GM21786 (cell line): ENCODE results near the gene PAQR9.

Experiments used
- ATAC-seq: cut with Tn5 transposase; IDR thresholded peaks from one replicate; pipeline ENCODE4 v1.9.1; 2021; ENCODE audit not compliant: unreplicated experiment

PAQR9 gene

DNA sequence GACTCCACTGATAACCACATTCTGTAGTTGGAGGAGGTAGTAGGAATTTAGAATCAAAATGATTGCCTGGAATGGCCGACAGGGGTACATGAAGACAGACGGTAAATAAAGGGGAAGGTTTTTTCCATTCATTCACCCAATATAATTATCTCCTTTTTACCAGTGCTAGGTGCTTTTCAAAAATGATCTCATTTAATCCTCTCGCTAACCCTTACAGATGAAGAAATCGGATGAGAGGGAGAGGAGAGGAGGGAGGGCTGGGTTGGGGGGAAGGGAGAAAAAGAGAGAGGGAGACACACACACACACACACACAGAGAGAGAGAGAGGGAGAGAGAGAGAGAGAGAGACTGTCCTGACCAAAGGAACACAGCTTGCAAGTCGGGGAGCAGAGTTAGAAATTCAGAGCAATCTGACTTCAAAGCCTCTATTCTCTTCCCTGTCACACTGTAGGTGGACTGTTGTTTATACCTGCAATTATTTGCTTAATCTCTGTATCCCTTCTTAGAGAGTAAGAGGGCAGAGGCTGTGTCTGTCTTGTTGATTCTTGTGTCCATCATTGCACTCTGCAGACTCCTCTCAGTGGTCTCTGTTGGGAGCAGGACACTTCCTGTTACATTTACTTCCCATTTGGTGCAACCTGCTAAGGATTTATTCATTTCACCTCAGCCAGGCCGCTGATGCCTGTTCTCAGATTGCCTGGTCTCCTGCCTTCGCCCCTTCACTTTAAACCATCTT, 18.7 kb upstream of the PAQR9 start:
- no peak for ATAC-seq

DNA sequence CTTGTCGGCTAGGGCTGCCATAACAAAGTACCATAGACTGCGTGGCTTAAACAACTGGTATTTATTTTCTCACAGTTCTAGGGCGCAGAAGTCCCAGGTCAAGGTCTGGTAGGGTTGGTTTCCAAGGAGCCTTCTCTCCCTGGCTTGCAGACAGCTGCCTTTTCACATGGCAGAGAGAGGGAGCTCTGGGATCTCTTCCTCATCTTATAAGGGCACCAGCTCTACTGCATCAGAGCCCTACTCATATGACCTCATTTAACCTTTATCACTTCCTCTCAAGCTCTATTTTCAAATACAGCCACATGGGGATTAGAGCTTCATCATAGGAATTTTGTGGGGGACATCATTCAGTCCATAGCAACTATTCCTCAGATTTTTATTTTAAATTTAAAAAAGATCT, 17.6 kb upstream of the PAQR9 start:
- no peak for ATAC-seq

DNA sequence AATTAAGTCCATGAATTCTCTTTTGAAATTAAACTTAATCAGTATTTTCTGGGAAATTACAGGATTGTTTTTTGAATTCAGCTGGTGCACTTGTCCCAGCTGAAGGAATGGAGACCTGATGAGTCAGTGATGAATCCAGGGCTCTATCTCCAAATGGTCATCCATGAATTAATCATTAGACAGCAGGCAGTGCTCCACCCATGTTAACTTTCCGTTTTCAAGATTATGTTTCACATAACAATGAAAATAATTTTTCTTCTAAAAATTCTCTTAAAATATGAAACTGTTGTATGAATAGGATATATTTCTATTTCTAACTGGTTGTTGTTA, 13.9 kb upstream of the PAQR9 start:
- ATAC-seq: no peak

DNA sequence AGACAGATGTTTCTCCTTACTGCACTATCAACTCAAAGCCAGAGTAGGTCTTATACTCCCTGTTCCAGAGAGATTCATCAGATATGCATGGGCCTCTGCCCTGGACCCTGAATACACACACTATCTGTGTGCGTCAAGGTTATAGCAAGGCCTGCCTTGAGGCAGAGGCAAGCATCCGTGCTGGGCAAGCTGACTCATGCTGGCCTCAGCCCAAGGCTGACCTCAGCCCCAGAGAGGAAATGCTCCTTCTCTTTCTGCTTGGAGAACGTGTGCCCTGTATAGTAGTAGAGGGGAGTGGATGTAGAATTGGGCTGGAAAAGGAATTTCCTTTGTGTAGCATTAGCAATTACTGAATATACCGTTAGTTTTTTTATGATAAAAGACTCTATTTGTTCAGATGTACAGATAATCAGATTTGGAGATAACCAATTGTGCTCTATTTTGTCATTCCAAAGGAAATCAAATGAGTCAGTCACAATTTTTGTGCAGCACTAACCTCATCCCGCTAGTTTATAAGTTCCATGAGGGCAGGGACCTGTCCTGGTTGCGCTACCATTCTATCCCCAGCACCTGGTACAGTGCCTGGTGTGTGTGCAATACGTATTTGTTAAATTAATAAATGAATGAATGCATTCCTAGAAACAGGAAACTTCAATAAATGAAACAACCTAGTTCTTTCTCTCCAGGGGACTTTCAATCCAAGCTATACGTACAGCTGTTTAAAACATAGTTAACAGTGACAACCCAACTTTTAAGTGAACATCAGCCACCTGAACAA, 13.3 kb upstream of the PAQR9 start:
- no peak for ATAC-seq

DNA sequence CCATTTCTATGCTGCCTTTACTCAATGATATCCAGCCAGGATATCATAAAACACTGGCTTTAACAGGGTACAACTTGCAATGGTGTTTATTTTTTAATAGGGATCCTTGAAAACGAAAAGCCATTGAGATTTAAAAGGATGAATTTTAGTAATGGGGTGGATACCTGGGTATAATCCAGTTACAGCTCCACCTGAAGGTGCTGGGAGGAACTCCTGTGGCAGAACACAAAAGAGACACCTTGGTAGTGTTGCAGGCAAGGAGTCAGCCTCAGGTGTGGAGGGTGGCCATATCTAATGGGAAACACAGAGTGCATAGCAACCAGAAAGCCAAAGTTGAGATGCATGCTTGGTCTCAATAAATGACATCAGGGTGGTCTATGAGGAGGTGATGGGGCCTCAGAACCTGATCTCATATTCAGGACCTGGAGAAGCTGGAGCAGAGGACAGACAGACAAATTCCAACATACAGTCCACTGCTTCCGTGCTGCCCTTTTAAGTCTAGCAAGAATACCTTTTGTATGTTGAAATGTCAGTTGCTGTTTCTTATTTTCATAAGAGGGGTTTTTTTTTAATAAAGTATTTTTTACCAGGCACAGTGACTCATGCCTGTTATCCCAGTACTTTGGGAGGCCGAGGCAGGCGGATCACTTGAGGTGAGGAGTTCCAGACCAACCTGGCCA, 12.0 kb upstream of the PAQR9 start:
- no peak for ATAC-seq

DNA sequence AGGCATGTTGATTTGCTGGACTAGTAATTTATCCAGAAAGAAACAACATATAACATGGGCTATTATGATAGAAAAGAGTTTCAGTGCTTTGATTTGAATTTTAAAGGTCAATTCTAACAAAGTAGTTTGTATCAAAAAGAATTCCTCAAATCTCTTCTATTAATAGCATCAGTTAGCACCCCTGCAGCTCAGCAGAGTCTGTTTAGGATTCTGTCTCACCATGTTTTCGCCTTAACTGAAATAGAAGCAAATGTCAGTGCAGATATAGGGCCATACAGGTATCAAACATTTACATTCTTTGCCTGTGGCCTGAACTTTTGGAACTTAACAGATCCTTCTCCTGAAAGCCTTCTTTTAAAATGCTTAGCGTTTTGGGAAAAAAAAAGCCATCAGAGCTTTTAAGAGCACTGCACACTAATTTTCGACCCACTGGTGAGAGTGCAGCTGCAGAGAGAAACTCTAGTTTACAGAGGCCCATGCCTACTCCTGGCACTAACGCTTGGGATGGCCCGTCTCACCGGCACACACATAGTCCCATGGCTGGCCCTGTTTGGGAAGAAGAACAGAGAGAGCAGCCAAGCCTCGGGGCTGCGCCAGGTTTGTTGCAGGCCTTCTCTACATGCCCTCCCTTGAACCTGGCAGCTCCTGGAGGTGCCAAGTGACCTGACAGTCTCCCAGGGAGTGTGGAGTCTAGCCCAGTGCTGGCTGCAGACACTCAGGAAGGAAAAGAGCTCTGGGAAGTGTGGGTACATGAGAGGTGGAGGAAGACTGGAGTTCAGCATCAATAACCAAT, 9.9 kb upstream of the PAQR9 start:
- no peak for ATAC-seq

DNA sequence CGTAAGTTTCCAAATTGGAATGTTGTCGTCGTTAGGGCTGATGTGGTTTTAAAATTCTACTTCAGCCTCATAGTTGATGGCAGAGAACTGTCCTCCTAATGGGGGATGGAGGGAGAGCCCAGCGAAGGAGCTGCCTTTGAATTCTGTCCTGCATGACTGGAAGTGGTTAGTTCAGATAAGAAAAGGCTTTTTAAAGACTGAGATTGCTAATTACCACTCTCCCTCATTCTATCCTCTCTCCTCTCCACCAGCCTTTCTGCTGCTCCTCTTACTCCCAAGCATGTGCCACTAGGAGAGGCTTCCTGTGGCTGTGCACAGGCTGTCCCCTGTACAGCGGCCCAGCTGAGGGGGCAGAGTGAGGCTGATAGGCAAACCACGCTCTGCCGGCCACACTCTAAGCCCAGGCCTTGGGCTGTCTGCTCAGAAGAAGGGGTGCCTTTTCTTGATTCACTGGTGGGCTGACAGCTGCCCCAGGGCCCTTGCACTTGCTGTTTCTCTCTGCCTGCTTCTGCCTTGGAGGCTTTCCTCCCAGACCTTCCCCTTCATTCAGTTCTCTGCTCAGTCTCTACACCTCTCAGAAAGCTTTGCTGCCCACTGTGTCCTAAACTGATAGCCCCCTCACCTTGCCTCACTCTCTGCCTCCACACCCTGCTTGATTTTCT, 8.7 kb upstream of the PAQR9 start:
- ATAC-seq: no peak

DNA sequence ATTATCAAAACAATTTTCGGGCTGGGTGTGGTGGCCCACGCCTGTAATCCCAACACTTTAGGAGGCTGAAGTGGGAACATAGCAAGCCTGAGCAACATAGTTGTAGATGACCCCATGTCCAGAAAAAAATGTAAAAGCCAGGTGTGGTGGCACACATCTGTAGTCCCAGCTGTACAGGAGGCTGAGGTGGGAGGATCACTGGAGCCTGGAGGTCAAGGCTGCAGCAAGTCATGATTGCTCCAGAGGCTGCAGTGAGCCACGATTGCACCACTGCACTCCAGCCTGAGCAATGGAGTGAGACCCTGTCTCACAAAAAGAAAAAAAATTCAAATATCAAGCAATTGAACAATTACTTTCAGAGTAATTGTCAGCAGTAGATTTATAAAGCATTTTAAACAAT, 8.0 kb upstream of the PAQR9 start:
- ATAC-seq: no peak

DNA sequence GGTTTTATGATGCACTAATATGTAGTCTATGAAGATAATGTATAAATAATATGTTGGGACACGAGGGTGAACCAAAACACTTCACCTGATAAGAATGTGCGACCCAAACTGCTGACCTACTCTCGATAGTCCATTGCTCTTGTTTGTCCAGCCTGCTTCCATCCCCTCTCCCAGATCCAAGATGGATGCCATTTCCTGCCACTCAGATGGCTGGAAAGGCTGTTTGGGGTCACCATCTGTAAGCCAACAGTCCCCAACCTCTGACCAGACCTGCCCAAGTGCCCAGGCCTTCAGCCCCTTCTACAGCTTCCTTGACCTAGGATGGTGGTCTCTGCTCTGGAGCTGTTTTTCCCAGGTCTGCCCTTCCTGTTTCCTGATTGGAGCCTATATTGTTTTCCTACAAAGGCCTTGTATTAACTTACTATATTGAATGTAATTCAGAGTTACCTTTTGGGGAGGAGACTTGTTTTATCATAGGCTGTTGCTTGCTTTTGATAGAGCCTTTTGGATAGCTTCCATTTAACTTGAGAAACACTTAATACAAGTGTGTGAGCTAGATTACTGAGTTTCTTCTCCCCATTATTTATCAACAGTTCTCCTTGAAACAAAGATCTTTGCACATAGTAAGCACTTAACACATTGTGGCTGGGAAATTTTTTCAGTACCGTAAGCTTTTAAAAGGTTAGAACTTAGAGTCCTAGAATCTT, 5.0 kb upstream of the PAQR9 start:
- ATAC-seq: no peak

DNA sequence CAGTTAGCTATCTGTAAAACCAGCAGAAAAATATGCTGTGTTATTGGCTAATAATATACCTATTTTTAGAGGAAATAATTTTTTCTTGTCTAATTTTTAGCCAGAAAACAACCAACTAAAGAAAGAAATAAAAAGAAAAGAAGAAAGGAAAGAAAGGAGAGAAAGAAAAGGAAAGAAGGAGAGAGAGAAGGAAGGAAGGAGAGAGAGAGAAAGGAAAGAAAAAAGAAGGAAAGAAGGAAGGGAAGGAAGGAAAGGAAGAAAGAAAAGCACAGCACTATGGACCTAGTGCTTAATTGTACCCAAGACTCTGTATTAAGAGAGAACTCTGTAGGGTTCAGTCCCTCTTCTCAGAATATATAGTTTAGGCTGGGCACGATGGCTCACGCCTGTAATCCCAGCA, 3.3 kb upstream of the PAQR9 start:
- no peak for ATAC-seq

DNA sequence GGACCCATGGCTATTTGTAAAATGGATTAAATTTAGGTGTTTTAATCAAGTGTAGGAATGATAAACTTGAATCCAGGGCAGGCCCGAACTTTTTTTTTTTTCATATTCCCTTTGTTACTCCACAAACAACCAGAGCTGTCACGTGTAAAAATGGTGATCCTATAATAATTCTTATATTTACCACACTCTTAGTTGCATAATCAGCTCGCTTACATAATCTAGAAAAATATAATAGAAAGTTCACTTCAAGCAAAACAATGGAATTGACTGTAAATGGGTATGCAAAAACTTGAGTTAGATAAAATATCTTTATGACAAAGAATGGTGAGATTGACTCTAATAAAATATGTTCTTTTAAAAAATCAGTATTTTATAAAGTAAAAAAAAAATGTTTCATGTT, 2.1 kb upstream of the PAQR9 start:
- ATAC-seq: no peak

DNA sequence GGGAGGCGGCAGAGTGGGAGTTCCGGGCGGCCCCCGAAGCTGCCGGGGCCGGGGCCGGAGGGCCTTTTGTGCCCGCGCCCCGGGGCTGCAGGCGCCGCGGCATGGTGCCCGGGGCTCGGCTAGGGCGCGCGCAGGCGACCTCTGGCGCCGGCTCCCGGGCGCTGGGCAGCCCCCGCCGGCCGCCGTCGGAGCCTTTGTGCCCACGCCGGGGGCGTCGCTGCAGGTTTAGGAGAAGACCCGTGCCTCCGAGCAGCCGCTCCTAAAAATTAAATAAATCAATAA, 299 bp downstream of the PAQR9 start:
- no peak for ATAC-seq

DNA sequence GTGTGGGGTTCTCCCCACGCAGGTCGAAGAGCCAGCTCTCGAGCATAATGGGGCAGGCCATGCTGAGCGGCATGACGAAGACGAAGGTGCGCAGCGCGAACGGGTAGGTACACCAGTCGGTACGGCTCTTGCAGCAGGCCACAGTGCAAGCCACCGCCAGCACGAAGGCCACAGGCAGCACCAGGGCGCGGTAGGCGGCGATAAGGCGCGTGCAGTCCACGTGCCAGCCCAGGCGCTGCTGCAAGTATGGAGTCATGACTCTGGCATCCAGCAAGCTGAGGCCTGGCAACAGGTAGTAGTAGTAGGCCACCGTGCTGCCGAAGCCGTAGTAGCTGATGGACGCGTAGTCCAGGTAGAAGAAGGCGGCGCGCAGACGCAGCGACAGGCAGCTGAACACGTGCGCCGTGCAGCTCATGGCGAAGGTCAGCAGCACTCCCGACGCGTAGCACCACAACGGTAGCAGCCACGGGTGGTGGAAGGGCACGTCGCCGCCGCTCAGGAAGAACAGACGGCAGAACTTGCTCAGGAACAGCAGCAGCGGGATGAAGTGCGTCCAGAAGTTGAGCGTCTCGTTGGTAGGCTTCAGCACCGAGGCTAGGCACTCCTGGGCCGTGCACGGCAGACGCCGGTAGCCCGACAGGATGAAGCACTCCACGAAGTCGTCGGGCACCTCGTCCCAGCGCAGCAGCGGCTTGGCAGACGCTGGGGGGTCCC, 797 bp downstream of the PAQR9 start:
- ATAC-seq: no peak

DNA sequence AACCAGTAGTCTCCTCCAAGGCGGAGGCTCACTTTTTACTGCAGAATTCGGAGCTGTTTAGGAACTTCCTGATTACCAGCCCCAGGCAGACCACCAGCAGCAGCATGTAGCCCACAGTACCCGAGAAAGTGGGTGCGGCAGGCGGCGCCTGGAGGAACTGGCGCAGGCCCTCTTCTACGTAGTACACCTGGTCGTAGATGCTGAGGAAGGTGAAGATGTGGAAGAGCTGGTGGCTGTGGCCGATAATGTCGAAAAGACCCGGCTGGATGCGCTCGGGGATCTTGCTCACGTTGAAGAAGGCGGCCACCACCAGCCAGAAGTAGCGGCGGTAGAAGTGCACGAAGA, 1.3 kb downstream of the PAQR9 start:
- ATAC-seq: no peak

DNA sequence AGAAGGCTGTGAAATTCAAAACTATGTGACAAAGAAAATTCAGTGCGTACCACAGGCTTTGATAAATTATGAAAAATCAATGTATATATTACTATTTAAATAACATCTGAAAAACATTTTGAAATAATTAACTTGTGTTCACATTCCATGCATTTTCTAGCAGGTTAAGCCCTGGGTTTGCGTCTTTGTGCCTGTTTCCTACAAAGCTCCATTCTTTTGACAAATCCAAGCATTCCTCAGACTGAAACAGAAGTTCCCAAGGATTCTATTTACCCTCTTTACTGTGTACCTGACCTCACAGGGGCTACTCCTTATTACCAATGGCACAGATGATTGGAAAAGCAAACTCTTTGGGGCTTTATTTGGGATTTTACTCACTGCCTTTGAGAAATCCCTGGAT, 1.9 kb downstream of the PAQR9 start:
- ATAC-seq: no peak

DNA sequence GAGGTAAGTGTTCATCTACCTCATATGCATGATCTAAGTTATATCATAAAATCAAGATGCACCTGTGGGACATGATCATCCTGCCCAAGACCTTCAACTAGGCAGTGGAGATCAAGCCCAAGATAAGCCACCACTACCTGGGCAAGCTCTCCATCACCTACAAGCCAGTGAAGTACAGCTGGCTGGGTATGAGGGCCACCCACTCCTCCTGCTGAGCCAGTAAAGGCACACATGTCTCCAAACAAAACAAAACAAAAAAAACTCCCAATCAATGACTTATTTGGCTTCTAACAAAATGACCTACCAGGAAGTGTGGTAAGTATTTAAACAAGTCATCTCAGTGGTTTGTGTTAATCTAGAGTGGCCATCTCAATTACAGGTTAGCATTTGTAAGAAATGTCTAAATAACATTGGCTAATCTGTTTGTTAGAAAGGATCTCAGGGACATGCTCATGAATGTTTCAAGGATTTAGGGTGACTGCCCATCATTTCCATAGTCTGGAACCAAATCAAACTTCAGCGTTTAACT, 3.1 kb downstream of the PAQR9 start:
- ATAC-seq: no peak

DNA sequence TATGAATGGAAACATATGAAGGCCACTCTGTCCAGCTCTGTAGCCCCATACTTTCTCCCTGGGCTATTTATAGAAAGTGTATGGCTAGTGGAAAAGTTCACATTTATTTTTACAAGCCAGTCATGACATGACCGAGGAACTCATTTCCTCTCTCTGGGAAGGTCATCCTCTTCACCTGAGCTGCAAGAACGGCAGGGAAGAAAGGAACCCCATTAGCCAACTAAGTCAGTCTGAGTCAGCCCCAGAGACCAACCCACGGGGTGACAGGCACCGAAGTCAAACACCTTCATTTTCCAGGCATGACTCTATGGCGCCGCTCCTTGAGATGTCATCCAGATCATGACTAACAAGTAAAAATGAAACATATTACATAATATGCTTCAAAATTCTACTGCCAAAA, 4.8 kb downstream of the PAQR9 start:
- ATAC-seq: no peak

DNA sequence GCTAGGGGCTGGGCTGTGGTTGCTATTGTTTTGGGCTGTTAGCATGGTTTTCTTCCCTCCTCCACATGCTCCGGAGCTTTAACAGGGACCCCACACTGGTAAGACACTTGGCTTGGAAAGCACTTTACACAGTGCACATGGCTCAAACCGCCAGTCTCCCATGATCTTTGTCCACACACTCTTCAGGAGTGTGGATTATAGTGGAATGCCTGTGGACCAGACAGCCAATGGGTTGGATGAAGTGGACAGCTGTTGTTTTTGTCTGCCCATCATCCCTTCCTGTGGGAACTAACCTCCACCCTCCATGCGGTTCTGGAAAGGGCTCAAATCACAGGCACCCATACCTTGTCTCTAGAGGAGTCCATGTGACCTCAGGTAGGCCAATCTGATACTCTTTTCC, 10.0 kb downstream of the PAQR9 start:
- no peak for ATAC-seq

DNA sequence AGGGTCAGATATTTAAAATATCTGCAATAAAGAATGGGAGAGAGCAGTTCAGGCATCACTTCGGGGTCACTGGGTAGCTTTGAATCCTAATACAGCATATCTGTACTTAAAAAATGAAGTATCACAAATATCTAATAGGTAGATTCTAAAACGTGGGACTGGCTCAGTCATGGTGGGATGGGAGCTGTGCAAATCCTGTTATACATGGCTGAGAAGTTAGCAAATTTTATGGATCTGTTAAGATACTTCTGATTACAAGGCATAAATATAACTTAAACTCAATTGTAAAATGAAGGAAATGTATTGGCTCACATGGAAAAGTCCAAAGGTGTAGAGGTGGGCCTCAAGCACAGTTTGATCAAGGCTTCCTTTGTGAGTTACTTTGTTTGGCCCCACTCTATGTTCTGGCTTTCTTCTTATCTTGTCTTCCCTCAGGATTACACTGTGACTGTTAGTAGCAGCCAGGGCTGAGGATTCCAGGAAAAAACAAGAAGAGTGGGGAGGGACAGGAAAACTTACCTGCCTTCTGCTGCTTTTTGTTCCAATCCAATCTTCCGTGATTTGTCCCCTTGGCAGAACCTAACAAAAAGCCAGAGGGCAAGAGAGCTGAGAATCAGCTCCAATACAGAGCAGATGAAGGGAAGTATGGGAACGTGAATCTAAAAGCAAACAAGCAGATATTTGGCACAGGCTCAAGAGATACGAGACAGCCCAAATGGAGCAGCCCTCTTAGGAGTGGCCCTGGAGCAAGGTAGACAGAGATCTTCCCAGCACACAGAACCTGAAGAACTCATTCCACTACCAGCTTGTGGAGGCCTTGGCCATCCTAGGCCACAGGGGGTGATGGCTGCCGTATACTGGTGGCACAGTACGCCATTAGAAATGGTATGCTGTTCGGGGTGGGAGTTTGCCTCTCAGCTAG, 10.9 kb downstream of the PAQR9 start:
- ATAC-seq: no peak
